HG03103 (cell line): ENCODE measurements around the gene ZNF536.
"Not testable (repeated sequence)": the region's sequence is repeated elsewhere in the genome, so short reads cannot be mapped to it uniquely, and the experiment has no call there.

Source experiments
- ATAC-seq: cut with Tn5 transposase; IDR thresholded peaks from one replicate; pipeline ENCODE4 v1.9.1; 2021; ENCODE audit warnings: low read depth; ENCODE audit not compliant: unreplicated experiment

Gene ZNF536

DNA sequence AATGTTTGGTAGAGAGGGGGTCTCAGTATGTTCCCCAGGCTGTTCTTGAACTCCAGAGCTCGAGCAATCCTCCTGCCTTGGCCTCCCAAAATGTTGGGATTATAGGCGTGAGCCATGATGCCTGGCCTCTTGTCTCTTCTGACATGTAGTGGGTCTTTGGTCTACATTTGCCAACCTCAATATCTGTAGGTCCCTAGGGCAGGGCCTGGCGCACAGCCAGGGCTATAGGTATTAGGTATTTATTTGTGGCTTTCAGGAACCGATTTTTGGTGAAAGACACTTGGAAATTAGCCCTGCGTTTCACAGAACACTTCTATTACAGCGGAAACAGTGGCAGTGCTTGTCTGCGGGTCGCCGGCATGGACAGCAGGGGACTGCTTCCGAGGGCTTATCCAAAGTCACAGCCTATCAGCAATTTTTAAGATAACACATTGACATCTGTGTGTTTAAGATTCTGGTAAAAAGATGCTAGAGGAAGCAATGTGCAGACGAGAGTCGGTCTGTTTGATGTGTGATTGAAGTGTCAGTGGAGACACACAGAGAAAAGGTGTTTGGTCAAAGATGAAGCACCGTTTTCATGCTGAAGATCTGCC is 14.5 kb downstream of the ZNF536 start:
- ATAC-seq = no peak

DNA sequence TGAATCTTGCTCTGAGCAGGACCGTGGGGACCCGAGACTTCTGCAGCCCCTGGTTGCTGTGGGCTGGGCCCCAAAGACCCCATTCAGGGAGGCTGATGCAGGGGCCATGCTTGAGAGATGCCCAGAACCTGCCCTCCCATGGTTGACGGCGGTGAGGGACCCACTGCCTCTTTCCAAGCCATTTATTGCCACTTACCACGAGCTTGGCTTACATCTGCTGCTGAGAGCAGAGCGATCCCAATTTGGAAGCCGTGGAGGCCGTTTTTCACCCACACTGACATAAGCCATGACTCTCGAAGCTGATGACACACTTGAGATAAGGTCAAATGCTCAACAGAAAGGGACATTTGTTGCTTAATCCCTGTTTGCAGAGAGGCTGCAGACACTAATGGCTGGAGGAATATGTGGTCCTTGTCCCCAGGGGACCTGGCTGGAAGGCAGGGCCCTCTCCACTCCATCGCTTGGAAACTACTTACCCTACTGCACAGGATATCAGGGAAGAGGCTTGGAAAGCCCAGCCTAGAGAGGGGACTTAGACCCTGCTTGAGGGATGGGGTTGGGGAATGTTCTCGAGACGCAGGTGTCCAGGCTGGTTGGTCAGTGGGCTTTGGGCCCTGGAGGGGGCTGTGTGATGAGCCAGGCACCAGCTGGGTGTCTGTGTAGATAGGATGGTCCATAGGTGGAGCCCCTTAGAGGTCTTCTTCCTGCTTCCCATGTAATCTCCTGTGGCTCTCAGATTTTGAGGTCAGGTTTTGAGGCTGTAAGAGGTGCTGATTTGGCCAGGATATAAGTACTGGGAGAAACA is 15.3 kb downstream of the ZNF536 start:
- no peak for ATAC-seq

DNA sequence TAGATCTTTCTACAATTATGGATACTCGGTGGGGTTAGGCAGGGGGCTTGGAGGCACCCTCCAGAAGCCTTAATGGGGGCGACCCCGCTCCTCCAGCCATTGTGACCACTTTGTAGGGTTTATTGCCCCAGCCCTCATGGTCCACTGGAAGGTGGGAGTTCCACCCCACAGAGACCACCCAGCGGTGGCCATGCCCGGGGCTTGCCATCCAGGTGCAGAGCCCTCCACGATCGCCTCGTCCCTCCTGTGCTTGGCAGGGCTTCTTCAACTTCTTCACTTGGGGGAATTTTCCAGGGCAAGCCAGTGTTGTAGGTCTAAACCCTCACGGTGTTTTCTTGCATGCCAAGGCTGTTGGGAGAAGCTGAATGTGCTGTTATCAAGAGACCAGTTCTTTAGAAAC is 16.1 kb downstream of the ZNF536 start:
- ATAC-seq = no peak

DNA sequence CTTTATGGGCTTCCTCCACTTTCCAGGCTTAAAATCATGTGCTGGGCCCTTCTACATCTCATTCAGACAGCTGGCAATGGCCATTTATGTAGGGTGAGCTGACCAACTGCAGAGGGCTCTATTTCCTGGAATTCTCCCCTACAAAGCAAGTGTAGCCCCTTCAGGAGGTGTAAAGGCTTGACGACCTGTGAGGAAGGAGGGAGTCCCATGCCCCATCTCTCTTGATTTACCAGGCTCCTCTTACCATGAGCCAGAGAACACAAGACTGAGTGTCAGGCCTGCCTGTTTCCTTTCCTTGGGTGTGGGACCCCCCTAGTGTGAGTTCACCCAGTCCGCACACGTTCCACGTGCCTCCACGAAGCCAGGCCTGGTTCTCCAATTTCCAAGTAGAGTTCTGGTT is 16.6 kb downstream of the ZNF536 start:
- no peak for ATAC-seq

DNA sequence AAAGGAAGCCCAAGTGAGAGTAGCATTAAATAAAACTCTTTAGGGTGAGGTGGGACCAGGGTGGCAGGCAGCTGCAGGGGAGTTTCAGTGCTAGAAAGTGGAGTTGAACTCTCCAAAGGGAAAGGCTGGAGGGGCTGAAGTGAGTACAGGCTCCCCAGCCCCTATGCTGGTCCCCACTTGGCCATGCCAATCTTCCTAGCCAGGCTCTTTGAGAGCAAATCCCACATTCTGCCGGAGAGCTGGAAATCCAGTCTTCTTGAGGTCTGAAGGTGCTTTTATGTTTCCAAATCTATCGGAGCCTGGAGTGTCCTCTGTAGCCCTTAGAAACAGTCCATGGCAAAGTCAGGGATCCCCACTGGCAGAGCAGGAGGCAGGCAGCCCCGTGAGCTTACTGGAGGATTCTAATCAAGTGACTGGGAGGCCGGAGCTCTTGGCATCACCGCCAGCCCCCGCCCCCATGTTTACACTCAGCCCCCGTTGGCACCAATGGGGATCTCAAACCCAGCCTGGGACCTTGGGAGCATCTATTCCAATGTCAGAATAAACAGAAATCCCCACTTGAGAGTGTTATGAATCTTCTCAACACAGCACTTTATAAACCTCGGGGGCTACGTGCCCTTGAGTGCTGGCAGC is 18.3 kb downstream of the ZNF536 start:
- no peak for ATAC-seq

DNA sequence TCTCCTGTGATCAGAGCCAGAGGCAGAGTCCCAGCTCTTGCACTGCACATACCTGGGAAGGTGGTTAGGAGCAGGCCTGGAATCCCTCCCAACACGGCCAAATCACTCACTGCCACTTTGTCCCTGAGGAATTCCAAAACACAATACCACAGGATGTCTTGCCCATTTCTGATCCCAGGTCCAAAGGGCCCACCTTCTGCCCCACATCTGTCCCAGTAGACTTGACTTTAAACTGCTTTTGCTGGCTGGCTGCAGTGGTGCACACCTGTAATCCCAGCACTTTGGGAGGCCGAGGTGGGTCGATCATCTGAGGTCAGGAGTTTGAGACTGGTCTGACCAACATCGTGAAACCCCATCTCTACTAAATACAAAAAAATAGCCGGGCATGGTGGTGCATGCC is 18.9 kb downstream of the ZNF536 start:
- ATAC-seq = no peak

DNA sequence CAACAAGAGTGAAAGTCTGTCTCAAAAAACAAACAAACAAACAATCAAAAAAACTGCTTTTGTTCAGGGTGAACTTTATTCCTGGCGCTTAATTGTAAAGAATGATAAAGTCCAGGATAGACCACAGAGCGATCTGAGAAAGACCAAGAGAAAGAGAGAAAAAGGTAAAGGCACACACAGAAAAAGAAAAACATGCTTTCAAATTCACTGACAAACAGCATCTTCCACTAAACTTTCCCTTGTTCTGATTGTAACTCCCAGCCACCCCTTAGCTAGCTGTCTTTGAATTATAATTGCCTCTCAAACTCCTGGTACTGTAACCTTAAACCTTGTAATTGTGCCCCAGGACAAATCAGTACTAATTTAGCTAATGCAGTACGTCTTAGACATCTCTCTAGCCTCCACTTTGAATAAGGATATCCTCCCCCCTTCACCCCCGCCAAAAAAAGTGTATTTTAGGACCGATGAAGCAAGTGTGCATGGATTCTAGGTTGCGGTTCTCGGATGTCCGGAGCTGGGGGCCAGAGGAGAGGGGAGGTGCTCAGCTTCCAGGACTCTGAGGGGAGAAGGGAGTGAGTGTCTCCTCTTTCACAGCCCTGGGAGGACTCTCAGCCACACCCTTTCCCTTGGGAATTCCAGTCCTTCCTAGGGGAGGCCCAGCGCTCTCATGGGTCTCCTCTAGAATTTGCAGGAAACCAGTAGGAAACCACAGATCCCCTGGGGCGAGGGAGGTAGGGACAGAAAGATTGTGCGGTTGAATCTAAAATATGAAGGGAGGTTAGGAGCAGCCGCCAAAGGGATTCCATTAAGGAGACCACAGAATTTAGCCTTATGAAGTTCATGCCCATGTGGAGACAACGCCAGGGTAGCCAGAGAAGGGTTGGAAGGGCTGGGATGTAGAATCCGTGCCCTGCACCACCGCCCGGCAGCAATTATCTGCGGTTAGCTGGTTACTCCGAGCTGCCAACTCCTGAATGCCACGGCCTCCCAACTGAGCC is 19.7 kb downstream of the ZNF536 start:
- no peak for ATAC-seq

DNA sequence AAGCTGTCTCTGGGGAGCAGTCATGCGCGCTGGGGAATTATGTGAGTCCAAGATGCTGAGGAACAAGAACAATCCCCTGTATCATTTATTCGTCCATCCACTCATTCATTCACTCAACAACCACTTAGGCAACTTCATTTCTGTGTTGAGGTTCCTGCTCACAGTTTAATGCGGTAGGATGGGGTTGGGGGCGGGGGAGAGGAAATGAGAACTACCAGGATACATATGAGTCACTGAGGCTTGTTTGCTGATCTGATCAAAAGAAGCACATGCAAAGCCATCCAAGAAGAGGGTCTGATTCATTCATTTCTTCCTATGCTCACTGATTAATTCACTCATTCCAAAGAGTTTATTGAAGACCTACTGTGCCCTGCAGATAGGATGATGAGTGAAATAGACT is 20.9 kb downstream of the ZNF536 start:
- no peak for ATAC-seq

DNA sequence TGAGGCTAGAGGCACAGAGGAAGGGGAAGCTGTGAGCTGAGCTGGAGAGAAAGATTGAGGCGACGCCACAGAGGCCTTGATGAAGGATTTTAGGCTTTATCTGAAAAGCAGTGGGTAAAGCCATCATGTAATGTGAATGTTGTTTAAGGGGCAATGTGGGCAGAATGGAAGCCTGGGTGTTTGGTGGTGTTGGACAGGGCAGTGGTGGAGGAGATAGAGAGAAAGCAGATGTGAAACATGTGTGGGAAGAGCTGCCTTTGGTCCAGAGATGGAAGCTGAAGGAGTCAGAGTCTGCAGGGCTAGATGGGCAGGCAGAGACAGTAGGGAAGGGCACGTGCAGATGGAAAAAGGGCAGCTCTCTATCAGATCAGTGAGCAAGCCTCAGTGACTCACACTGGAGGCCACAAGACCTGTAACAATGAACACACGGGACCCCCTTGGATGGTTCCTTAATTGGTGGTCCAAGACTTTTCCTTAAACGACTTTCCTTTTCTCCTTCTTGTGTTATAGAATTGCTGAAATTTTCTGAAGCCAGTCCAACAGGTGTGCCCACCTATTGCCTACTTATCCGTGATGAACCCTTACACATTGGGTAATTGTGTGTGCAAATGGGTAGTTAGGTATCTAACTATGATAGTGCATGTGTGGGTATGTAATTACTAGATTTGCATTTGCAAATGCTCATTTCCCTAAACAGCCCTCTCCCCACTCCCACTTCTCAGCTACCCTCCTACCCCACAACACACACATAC is 21.7 kb downstream of the ZNF536 start:
- ATAC-seq = no peak

DNA sequence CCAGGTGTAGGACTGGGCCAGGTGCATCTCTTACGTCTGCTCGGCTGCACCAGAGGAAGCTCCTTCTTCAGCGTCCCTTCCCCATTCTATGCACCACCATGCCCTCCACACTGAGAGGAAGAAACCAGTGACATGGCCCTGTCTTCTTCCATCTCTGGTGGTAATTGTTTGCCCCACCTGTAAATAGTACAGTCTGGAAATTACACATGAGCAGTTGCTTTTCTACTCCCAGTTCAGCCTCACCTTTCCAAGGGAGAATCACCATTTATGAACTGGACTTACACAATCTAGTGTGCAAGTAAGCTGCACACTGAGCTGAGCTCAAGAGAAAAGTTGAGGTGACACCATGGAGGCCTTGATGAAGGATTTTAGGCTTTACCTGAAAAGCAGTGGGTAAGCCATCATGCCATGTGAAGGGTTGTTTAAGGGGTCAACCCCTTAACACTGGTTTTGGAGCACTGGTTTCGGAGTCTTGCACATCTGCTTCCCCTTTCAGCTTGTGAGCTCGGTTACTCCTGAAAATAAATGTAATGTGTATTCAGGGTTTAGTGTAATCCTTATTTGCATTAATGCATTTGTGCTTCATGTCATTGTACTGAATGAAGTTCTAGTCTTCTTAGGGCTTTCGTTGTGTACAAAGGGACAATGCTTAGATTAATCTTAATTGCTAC is 22.4 kb downstream of the ZNF536 start:
- ATAC-seq = no peak

DNA sequence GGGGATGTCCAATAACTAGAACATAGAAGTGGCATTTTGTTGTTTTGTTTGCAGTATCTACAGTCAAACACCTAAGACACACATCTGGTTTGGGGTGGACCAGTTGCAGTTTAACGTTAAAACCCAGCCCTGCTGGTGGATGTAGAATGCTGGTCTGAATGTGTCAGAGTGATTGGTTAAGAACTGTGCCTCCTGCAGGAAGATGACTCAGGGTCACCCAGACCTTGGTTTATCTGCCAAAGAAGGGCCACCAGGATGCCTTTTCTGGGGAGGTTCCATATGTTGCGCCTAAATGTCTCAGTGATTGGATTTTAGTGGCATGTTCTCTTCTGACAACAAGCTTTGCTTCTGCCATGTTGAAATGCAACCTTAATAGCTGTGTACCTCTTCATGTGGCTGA is 23.1 kb downstream of the ZNF536 start:
- no peak for ATAC-seq

DNA sequence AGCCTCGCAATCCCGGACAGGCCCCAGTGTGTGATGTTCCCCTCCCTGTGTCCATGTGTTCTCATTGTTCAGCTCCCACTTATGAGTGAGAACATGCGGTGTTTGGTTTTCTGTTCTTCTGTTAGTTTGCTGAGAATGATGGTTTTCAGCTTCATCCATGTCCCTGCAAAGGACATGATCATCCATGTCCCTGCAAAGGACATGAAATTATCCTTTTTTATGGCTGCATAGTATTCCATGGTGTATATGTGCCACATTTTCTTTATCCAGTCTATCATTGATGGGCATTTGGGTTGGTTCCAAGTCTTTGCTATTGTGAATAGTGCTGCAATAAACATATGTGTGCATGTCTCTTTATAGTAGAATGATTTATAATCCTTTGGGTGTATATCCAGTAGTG is 26.4 kb downstream of the ZNF536 start:
- not testable (repeated sequence) for ATAC-seq

DNA sequence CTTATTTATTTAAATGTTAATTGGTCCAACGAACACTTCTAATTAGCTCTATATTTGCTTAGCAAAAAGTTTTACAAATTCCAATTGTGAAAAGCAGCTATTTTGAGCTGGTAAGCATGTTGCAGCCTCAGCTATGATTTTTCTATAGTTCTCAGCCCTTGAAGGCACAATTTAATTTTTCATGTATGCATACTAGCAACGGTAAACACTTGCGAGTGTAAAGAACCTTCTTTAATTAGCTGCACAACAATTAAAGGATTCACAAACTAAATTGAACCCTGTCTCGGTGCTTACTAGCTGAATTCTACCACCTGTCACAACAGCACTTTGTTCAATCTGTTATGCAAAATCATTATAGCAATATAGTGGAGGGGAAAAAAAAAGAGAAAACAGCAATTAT is 29.8 kb downstream of the ZNF536 start:
- no peak for ATAC-seq

DNA sequence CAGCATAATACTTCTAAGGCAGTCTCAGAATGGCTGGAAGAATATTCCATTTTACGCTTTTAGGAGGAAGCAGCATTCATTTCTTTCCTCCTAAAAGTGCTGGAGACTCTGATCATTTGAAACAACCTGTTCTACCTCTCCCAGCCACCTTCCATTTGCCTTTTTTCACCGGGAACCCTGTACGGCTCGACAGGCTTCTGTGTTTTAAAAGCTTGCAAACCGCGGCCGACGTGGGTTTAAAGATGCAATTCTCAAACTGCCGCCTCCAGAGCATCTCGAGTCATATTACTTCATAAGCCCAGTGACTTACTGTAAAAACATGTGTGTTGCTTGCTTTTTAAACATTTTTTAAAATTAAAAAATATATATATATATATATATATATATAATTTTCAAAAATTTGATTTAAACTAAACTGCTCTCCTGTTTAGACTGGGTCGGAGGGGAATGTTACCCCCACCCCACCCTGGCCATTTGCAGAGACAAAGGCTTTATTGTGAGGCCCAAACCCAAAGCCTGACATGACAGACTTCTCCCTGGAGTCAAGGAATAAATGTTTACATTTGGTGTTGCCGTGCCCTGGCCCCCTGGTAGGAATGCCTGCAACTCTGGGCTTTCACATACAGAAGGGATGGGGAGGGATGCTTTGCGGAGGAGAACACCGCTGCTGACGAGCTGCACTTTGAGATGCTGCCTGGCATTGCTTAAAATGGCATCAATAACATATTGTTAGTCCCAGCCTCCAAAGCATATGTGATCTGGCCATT is 30.4 kb downstream of the ZNF536 start:
- ATAC-seq = no peak

DNA sequence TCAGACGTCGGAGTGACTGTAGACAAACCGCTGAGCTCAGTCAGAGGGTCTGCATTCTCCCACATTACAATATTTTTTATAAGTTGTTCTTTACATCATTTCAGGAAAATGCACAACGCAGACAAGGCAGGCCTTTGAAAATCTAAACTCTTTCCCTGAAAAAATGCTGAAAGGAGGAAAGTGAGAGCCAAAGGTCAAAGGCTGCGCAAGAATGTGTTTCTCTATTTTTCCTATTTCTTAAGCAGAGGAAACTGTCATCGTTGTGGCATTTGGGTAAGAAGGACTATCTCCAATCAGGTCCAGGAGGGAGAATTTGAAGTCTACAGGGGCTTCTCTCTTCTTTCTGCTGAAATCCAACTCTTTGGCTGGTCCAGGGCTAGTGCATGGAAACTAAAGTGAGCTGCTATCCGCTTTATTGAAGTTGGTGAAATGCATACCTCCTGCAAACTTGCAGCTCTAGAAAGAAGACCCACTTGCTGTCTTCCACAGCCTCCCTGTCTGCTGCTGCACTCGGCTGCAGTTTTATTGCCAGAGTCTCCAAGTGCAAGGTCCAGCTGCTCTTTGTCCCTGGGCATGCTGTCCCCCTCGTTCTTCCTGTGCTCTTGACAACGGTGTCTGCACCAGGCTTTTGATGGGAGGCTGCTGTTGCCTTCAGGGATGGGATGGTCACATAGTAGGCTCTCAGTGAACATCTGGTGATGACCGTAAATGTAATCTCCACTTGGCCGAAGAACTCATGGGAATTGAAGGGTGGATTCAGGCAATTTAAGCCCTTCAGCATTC is 31.2 kb downstream of the ZNF536 start:
- ATAC-seq = no peak

DNA sequence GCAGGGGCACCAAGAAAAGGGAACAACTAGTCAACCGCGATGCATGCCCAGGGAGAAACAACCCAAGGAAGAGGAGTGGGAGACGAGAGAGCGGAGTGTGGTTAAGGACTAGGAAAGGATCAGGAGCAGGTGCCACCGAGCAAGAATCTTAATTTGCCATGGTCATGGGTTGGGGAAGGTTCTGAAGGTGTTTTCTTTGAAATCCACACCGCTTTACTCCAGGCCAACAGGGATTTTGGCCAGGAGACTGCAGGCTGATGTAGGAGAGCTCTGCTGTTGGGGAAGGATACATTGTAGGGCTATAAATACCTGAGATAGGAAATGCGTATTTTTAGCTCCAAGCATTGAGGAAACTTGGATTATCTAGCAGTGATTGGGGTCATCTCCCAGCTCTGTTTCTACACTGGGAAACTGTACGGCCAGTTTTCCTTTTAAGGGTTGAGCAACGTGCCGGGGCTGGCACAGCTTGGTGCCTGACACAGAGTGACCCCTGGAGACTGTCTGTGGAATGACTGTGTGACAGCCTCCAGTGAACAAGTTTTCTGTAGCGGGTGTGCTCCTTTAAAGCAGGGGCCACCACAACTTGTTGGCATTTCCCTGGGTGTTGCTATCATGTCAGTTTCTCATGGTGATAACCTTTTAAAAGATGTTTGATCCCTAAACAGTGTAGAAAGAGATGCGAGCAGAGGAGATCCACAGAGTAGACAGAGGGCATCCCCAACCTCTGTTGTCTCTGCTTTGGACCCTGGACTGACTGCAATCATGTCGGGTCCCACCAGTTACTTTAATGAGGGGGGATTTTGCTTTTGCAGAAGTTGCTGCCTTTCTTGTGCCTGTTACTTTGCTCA is 34.3 kb downstream of the ZNF536 start:
- ATAC-seq = no peak

DNA sequence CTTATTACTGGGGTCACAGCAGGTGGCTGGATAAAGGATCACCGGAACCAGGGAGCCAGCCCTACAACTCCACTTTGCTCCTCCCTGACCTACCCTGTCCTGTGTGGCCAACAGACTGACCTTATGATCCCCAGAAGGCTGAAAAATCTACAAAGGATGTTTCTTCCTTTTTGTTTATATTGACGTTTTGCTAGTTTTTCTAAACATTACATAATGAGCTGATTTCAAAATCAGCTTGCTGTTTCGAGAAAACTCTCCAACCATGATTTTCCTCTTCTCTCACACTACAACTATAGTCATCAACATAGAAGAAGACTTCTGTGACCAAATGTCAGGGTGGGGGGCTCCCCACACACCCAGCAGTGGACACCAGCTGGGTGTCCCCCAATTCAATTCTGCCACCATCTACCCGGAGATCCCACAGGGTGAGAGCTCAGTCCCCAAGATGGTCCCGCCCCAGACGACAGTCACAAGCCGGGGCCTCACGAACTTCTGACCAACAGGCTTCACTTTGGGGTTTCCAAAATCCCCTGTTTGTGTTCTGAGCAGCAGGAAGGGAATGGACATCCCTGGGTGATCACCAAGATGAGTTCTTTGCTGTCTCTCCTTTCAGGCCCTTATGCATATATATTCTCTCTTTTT is 35.0 kb downstream of the ZNF536 start:
- no peak for ATAC-seq
